Keratinocyte (primary cell): ENCODE data around the gene TNFSF11. TPM values are rescaled to one million over a fixed set of nuclear protein-coding genes. Genes with fewer than 3 reads are reported as not detected.

Experiments used
- DNase-seq: peaks from one replicate; pipeline ENCODE4 v3.0.0-alpha.2; 2011; ENCODE audit warnings: low read depth, missing footprints, low spot score
- FAIRE-seq: peaks from 2 replicates; lab custom pipeline; 2011; peaks lifted over from hg19 to GRCh38; lab: Jason Lieb, UNC
- H2AFZ ChIP-seq: 2 replicates; pipeline ENCODE4 v1.6.0; 2012; ENCODE audit warnings: low read length, control low read depth, inconsistent platforms; ENCODE audit not compliant: control insufficient read depth
- H3K27ac ChIP-seq: 2 replicates; pipeline ENCODE4 v1.5.1; 2011; ENCODE audit warnings: low read length; ENCODE audit not compliant: control insufficient read depth, insufficient read depth
- H3K27me3 ChIP-seq: 3 replicates; pipeline ENCODE4 v1.6.0; 2011; ENCODE audit warnings: low read length; ENCODE audit not compliant: control insufficient read depth, insufficient read depth; ENCODE audit errors: extremely low read depth
- H3K36me3 ChIP-seq, 2 experiments: 2 replicates in 1 of 2; 3 replicates in 1 of 2; pipeline ENCODE4 v1.5.1; 2011; ENCODE audit warnings: low read length in 2 of 2, mild to moderate bottlenecking in 1 of 2; ENCODE audit not compliant: control insufficient read depth in 2 of 2, insufficient read depth in 2 of 2; ENCODE audit errors: extremely low read depth in 1 of 2
- H3K4me1 ChIP-seq: 3 replicates; pipeline ENCODE4 v1.5.1; 2011; ENCODE audit warnings: low read length; ENCODE audit not compliant: control insufficient read depth, insufficient read depth; ENCODE audit errors: extremely low read depth
- H3K4me2 ChIP-seq: 3 replicates; pipeline ENCODE4 v1.6.0; 2011; ENCODE audit warnings: low read depth, low read length; ENCODE audit not compliant: control insufficient read depth, insufficient read depth; ENCODE audit errors: extremely low read depth
- H3K4me3 ChIP-seq, 3 experiments: fragments of 200-600 bp in 1 of 3; sonication (generic) in 1 of 3; 2 replicates in 2 of 3; 3 replicates in 1 of 3; pipeline ENCODE4 v1.5.1; 2011 to 2016; ENCODE audit warnings: low read length in 3 of 3, mild to moderate bottlenecking in 3 of 3, control low read depth in 2 of 3, inconsistent platforms in 1 of 3, low read depth in 1 of 3, mixed read lengths in 1 of 3, mixed run types in 1 of 3, moderate library complexity in 1 of 3; ENCODE audit not compliant: control insufficient read depth in 2 of 3, insufficient read depth in 2 of 3; ENCODE audit errors: extremely low read depth in 1 of 3
- H3K79me2 ChIP-seq: 2 replicates; pipeline ENCODE4 v1.6.0; 2012; ENCODE audit warnings: low read length; ENCODE audit not compliant: control insufficient read depth, insufficient read depth
- H3K9ac ChIP-seq: 3 replicates; pipeline ENCODE4 v1.6.0; 2011; ENCODE audit warnings: low read length; ENCODE audit not compliant: control insufficient read depth, insufficient read depth; ENCODE audit errors: extremely low read depth
- H3K9me1 ChIP-seq: 3 replicates; pipeline ENCODE4 v1.6.0; 2011; ENCODE audit warnings: low read length; ENCODE audit not compliant: control insufficient read depth, insufficient read depth; ENCODE audit errors: extremely low read depth
- H3K9me3 ChIP-seq: 2 replicates; pipeline ENCODE4 v1.5.1; 2012; ENCODE audit warnings: low read depth, low read length; ENCODE audit not compliant: control insufficient read depth
- H4K20me1 ChIP-seq: 3 replicates; pipeline ENCODE4 v1.6.0; 2011; ENCODE audit warnings: low read length; ENCODE audit not compliant: control insufficient read depth, insufficient read depth; ENCODE audit errors: extremely low read depth
- EZH2 ChIP-seq: IDR thresholded peaks from one replicate; pipeline ENCODE4 v1.6.1; 2012; ENCODE audit warnings: inconsistent platforms, mild to moderate bottlenecking, low read length, moderate library complexity
- dilution Hi-C: fragments of 300-500 bp; cut with MboI; formaldehyde crosslinking; loops from one replicate; pipeline ENCODE4 v1.7.0; 2020; ENCODE audit warnings: low sequenced_read_pairs; ENCODE audit not compliant: extremely low pct_ligation_motif_present
- polyA plus RNA-seq, 5 experiments: library from polyadenylated mRNA; depleted of rRNA in 3 of 5; stranded (reverse) in 3 of 5; stranded (forward) in 1 of 5; unstranded in 1 of 5; fragments of >200 nt; gene quantifications; 1 replicate in 1 of 5; 2 replicates in 3 of 5; 3 replicates in 1 of 5; pipeline versions ENCODE4 v1.2.1 to v1.2.3, GENCODE V29; 2011 to 2012; ENCODE audit warnings: missing spikeins in 2 of 5, low read depth in 1 of 5, low replicate concordance in 1 of 5
- TF ChIP-seq, protein P1 (sequence below), 3 experiments: IDR thresholded peaks in 1 of 3; conservative IDR thresholded peaks in 1 of 3; optimal IDR thresholded peaks in 1 of 3; 2 replicates in 2 of 3; 3 replicates in 1 of 3; pipeline versions ENCODE3 to v1.5.1; 2011; ENCODE audit warnings: low read length in 3 of 3, mild to moderate bottlenecking in 3 of 3, moderate library complexity in 2 of 3, control low read depth in 1 of 3, inconsistent platforms in 1 of 3; ENCODE audit not compliant: insufficient read depth in 2 of 3; ENCODE audit errors: extremely low read depth in 1 of 3

TNFSF11 gene
- polyA plus RNA-seq, 1 donor (not counting 4 experiments of a cell fraction or from before 2014, with no cell fraction given) = not detected

DNA sequence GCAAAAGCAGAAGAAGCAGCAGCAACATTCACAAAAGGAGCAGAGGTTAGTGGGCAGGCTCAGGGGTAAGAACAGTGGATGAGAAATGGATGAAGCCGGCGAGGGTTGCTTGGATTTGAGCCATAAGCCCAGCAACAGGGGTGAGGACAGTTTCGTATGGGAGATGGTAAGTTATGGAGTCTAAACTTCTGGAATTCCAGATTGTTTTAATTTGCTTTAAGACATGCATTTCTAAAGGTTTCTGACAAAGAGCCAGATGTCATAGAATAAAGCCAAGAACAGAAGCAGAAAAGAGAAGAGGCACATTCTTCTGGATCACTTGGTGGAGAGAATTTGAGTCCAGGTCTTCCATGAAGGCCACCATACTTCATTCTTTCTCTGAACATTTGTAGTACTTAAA lies 76.6 kb downstream of the TNFSF11 start:
- no peaks in the 10 kb centered on the region for H3K79me2 ChIP-seq
- H4K20me1 ChIP-seq = no peaks in the 10 kb centered on the region
- dilution Hi-C loops = no loop called here
- peaks cover 20% of the 10 kb centered on the region for H3K27me3 ChIP-seq
- H3K9me3 ChIP-seq = no peaks in the 10 kb centered on the region
- H3K4me1 ChIP-seq = no peaks in the 10 kb centered on the region
- no peak overlapping the region for H3K4me2 ChIP-seq
- no peak for FAIRE-seq
- no peak overlapping the region for H3K4me3 ChIP-seq
- no peak for DNase-seq
- no peak overlapping the region for H3K27ac ChIP-seq
- H3K9me1 ChIP-seq = no peaks in the 10 kb centered on the region
- H3K36me3 ChIP-seq = no peaks in the 10 kb centered on the region
- TF ChIP-seq, protein P1, sequence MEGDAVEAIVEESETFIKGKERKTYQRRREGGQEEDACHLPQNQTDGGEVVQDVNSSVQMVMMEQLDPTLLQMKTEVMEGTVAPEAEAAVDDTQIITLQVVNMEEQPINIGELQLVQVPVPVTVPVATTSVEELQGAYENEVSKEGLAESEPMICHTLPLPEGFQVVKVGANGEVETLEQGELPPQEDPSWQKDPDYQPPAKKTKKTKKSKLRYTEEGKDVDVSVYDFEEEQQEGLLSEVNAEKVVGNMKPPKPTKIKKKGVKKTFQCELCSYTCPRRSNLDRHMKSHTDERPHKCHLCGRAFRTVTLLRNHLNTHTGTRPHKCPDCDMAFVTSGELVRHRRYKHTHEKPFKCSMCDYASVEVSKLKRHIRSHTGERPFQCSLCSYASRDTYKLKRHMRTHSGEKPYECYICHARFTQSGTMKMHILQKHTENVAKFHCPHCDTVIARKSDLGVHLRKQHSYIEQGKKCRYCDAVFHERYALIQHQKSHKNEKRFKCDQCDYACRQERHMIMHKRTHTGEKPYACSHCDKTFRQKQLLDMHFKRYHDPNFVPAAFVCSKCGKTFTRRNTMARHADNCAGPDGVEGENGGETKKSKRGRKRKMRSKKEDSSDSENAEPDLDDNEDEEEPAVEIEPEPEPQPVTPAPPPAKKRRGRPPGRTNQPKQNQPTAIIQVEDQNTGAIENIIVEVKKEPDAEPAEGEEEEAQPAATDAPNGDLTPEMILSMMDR (optimal IDR thresholded peaks at IDR 0.05 in 1 of 3, IDR thresholded peaks at IDR 0.05 in 1 of 3, conservative IDR thresholded peaks at IDR 0.05 in 1 of 3; ENCODE audit: extremely low read depth in 1 of 3, insufficient read depth in 2 of 3, low read length in 3 of 3) = no peak
- H3K9ac ChIP-seq = no peak overlapping the region
- no peak overlapping the region for H2AFZ ChIP-seq

DNA sequence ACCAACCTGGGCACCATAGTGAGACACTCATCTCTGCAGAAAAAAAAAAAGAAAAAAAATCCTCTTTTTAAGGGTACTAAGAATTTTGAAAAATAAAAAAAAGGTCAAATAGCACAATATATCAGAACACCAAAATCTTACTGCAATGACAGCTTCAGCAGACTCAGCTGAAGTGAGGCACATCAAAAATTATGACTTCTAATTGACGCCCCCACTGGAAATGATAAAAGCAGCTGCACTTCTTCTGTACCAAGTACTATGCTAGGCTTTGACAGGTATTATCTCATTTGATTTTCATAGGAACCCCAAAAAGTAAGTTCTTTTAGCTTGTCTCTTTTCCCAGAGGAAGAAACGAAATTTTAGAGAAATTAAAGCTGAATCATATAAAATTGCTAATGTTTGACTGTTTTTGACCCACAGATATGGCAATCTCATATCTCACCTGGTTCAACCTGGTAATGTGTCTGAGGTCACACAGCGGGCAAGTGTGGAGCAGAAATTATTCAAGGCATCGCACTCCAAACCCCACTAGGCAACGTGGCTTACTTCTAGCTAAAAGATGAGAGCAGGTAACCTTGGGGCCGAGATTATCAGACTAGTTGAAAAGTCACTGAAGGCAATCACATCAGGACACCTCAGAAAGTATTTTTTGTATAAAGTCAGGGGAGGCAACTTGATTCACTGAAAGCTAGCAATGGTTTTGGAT lies 78.1 kb downstream of the TNFSF11 start:
- no peak overlapping the region for H2AFZ ChIP-seq
- H3K79me2 ChIP-seq = no peaks in the 10 kb centered on the region
- DNase-seq = no peak
- no peaks in the 10 kb centered on the region for H3K9me1 ChIP-seq
- no peaks in the 10 kb centered on the region for H4K20me1 ChIP-seq
- H3K27ac ChIP-seq = no peak overlapping the region
- H3K4me3 ChIP-seq = no peak overlapping the region
- H3K9me3 ChIP-seq = no peaks in the 10 kb centered on the region
- H3K4me1 ChIP-seq = no peaks in the 10 kb centered on the region
- no peaks in the 10 kb centered on the region for H3K36me3 ChIP-seq
- H3K27me3 ChIP-seq = peaks cover 28% of the 10 kb centered on the region
- dilution Hi-C loops = no loop called here
- FAIRE-seq = no peak
- no peak overlapping the region for H3K9ac ChIP-seq
- TF ChIP-seq, protein P1 (optimal IDR thresholded peaks at IDR 0.05 in 1 of 3, IDR thresholded peaks at IDR 0.05 in 1 of 3, conservative IDR thresholded peaks at IDR 0.05 in 1 of 3; ENCODE audit: extremely low read depth in 1 of 3, insufficient read depth in 2 of 3, low read length in 3 of 3) = no peak
- no peak for TF ChIP-seq EZH2
- no peak overlapping the region for H3K4me2 ChIP-seq
